Liver (tissue), 3 donors: ENCODE measurements around the gene MARCHF11.

Source experiments
- NR2F2 ChIP-seq: IDR thresholded peaks from 2 replicates; pipeline ENCODE4 v1.6.1; 2016; ENCODE audit warnings: antibody characterized with exemption
- RAD21 ChIP-seq, 2 donors: IDR thresholded peaks; 2 replicates each; pipeline ENCODE4 v1.6.1; 2016; ENCODE audit warnings: antibody characterized with exemption in 2 of 2, mild to moderate bottlenecking in 2 of 2
- SP1 ChIP-seq: IDR thresholded peaks from 2 replicates; pipeline ENCODE4 v1.6.1; 2018; ENCODE audit warnings: antibody characterized with exemption, mild to moderate bottlenecking
- TAF1 ChIP-seq: conservative IDR thresholded peaks from 2 replicates; pipeline ENCODE4 v1.6.1; 2016; ENCODE audit warnings: antibody characterized with exemption, mild to moderate bottlenecking
- YY1 ChIP-seq: IDR thresholded peaks from 2 replicates; pipeline ENCODE4 v1.6.1; 2016; ENCODE audit warnings: antibody characterized with exemption, mild to moderate bottlenecking
- TF ChIP-seq, protein P1 (sequence below): fragments of 150-350 bp; IDR thresholded peaks from 2 replicates; pipeline ENCODE4 v1.5.1; 2017; ENCODE audit warnings: improper control_type of control experiment, low read depth, low read length; ENCODE audit not compliant: missing input control
- TF ChIP-seq, protein P2 (sequence below): IDR thresholded peaks from 2 replicates; pipeline ENCODE4 v1.6.1; 2016; ENCODE audit warnings: antibody characterized with exemption, mild to moderate bottlenecking
- donor health status: healthy.
- donor health status: healthy.

DNA sequence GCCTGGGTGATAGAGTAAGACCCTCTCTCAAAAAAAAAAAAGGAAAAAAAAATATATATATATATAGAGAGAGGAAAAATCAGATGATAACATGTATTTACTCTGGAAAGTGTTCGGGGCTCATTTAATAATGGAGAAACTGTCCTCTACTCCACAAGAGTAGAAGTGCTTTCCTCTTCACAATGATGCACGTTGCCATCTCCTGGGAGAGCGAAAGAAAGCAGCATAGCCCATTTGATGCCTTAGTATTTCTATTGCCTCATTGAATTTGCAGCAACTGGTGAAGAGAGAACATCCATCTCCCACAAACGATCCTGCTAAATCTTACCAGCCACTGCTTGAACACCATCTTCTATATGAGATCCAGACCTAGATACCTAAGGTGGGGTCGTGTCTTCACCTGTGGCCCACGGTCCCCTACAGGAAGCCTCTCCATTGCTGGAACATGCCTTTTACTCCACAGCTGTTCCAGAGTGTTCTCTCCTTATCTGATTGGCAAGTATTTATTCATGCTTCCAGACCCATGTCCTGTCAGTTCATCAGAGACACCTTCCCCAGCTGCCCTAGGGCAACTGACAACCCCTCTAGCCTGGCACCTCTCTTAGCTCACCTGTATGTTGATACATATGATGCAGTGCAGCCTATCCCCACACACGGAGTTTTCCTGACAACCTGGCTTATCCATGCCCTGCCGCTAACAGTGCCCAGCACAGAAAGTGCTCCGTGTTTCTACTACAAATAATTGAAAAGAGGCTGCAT, 115.3 kb downstream of the MARCHF11 start:
- TF ChIP-seq, protein P1, sequence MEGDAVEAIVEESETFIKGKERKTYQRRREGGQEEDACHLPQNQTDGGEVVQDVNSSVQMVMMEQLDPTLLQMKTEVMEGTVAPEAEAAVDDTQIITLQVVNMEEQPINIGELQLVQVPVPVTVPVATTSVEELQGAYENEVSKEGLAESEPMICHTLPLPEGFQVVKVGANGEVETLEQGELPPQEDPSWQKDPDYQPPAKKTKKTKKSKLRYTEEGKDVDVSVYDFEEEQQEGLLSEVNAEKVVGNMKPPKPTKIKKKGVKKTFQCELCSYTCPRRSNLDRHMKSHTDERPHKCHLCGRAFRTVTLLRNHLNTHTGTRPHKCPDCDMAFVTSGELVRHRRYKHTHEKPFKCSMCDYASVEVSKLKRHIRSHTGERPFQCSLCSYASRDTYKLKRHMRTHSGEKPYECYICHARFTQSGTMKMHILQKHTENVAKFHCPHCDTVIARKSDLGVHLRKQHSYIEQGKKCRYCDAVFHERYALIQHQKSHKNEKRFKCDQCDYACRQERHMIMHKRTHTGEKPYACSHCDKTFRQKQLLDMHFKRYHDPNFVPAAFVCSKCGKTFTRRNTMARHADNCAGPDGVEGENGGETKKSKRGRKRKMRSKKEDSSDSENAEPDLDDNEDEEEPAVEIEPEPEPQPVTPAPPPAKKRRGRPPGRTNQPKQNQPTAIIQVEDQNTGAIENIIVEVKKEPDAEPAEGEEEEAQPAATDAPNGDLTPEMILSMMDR: no peak
- TF ChIP-seq YY1 (no peak), RAD21 (IDR thresholded peaks at IDR 0.05) (no peak), SP1 (no peak), NR2F2 (no peak), TAF1 (no peak)
- TF ChIP-seq, protein P2, sequence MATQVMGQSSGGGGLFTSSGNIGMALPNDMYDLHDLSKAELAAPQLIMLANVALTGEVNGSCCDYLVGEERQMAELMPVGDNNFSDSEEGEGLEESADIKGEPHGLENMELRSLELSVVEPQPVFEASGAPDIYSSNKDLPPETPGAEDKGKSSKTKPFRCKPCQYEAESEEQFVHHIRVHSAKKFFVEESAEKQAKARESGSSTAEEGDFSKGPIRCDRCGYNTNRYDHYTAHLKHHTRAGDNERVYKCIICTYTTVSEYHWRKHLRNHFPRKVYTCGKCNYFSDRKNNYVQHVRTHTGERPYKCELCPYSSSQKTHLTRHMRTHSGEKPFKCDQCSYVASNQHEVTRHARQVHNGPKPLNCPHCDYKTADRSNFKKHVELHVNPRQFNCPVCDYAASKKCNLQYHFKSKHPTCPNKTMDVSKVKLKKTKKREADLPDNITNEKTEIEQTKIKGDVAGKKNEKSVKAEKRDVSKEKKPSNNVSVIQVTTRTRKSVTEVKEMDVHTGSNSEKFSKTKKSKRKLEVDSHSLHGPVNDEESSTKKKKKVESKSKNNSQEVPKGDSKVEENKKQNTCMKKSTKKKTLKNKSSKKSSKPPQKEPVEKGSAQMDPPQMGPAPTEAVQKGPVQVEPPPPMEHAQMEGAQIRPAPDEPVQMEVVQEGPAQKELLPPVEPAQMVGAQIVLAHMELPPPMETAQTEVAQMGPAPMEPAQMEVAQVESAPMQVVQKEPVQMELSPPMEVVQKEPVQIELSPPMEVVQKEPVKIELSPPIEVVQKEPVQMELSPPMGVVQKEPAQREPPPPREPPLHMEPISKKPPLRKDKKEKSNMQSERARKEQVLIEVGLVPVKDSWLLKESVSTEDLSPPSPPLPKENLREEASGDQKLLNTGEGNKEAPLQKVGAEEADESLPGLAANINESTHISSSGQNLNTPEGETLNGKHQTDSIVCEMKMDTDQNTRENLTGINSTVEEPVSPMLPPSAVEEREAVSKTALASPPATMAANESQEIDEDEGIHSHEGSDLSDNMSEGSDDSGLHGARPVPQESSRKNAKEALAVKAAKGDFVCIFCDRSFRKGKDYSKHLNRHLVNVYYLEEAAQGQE: no peak
